Measurements from ENCODE around the gene CHTOP.

Gene CHTOP

GRCh38 chr1:153627715-153628626 lies 5.9 kb upstream of the CHTOP start, which contains the start of gene S100A1:
Gene S100A1, plus strand, starts transcription at chr1:153628434. Its CDS starts 2,088 bp downstream, at chr1:153630522.
- FAIRE-seq: no peak
- DNase-seq (ENCODE audit: insufficient read length): no peak
- TF ChIP-seq POLR2A (IDR thresholded peaks at IDR 0.05; ENCODE audit: low read depth, low read length): no peak
- no peak for TF ChIP-seq TAF1 (IDR thresholded peaks at IDR 0.05; ENCODE audit: borderline replicate concordance, low read depth, low read length)
- no peak for TF ChIP-seq POLR2AphosphoS5 (IDR thresholded peaks at IDR 0.05; ENCODE audit: low read depth, low read length)

- TF ChIP-seq POLR2A (IDR thresholded peaks at IDR 0.05; ENCODE audit: low read depth, low read length) (no peak), POLR2AphosphoS5 (IDR thresholded peaks at IDR 0.05; ENCODE audit: low read depth, low read length) (no peak), TAF1 (IDR thresholded peaks at IDR 0.05; ENCODE audit: borderline replicate concordance, low read depth, low read length) (no peak)
- DNase-seq (ENCODE audit: insufficient read length): no peak
- FAIRE-seq: no peak
These were observed 5.1 kb upstream of the CHTOP start for GRCh38 chr1:153628638-153629342.

GRCh38 chr1:153629343-153629665 lies 4.6 kb upstream of the CHTOP start:
- DNase-seq (ENCODE audit: insufficient read length) (no peak), FAIRE-seq (no peak)
- TF ChIP-seq POLR2AphosphoS5 (IDR thresholded peaks at IDR 0.05; ENCODE audit: low read depth, low read length): no peak
- no peak for TF ChIP-seq TAF1 (IDR thresholded peaks at IDR 0.05; ENCODE audit: borderline replicate concordance, low read depth, low read length)
- TF ChIP-seq POLR2A (IDR thresholded peaks at IDR 0.05; ENCODE audit: low read depth, low read length): no peak

GRCh38 chr1:153629971-153630370 lies 3.9 kb upstream of the CHTOP start:
- FAIRE-seq: no peak
- no peak for DNase-seq (ENCODE audit: insufficient read length)
- no peak for TF ChIP-seq POLR2AphosphoS5 (IDR thresholded peaks at IDR 0.05; ENCODE audit: low read depth, low read length)
- TF ChIP-seq POLR2A (IDR thresholded peaks at IDR 0.05; ENCODE audit: low read depth, low read length): no peak
- no peak for TF ChIP-seq TAF1 (IDR thresholded peaks at IDR 0.05; ENCODE audit: borderline replicate concordance, low read depth, low read length)

GRCh38 chr1:153630384-153630783 lies 3.5 kb upstream of the CHTOP start:
- no peak for FAIRE-seq
- no peak for DNase-seq (ENCODE audit: insufficient read length)
- TF ChIP-seq TAF1 (IDR thresholded peaks at IDR 0.05; ENCODE audit: borderline replicate concordance, low read depth, low read length) (no peak), POLR2A (IDR thresholded peaks at IDR 0.05; ENCODE audit: low read depth, low read length) (no peak), POLR2AphosphoS5 (IDR thresholded peaks at IDR 0.05; ENCODE audit: low read depth, low read length) (no peak)

GRCh38 chr1:153631047-153632022 lies 2.5 kb upstream of the CHTOP start:
- FAIRE-seq: no peak
- TF ChIP-seq TAF1 (IDR thresholded peaks at IDR 0.05; ENCODE audit: borderline replicate concordance, low read depth, low read length): no peak
- no peak for DNase-seq (ENCODE audit: insufficient read length)

- no peak for DNase-seq (ENCODE audit: insufficient read length)
- TF ChIP-seq POLR2AphosphoS5 (IDR thresholded peaks at IDR 0.05; ENCODE audit: low read depth, low read length) (no peak), POLR2A (IDR thresholded peaks at IDR 0.05; ENCODE audit: low read depth, low read length) (no peak), TAF1 (IDR thresholded peaks at IDR 0.05; ENCODE audit: borderline replicate concordance, low read depth, low read length) (no peak)
These were observed 609 bp upstream of the CHTOP start for GRCh38 chr1:153633161-153633753.

GRCh38 chr1:153635872-153636271 lies 2.0 kb downstream of the CHTOP start:
- no peak for FAIRE-seq
- TF ChIP-seq TAF1 (IDR thresholded peaks at IDR 0.05; ENCODE audit: borderline replicate concordance, low read depth, low read length): no peak
- no peak for TF ChIP-seq POLR2A (IDR thresholded peaks at IDR 0.05; ENCODE audit: low read depth, low read length)
- TF ChIP-seq POLR2AphosphoS5 (IDR thresholded peaks at IDR 0.05; ENCODE audit: low read depth, low read length): no peak
- no peak for DNase-seq (ENCODE audit: insufficient read length)

More at GRCh38 chr1:153633161-153633753, 609 bp upstream of the CHTOP start:
- FAIRE-seq: no peak

- FAIRE-seq: no peak
- TF ChIP-seq POLR2AphosphoS5 (IDR thresholded peaks at IDR 0.05; ENCODE audit: low read depth, low read length): no peak
- no peak for TF ChIP-seq POLR2A (IDR thresholded peaks at IDR 0.05; ENCODE audit: low read depth, low read length)
- TF ChIP-seq TAF1 (IDR thresholded peaks at IDR 0.05; ENCODE audit: borderline replicate concordance, low read depth, low read length): no peak
- DNase-seq (ENCODE audit: insufficient read length): no peak
These were observed 2.4 kb downstream of the CHTOP start for GRCh38 chr1:153636312-153636711.

GRCh38 chr1:153638261-153638660 lies 4.4 kb downstream of the CHTOP start:
- no peak for DNase-seq (ENCODE audit: insufficient read length)
- TF ChIP-seq POLR2AphosphoS5 (IDR thresholded peaks at IDR 0.05; ENCODE audit: low read depth, low read length): no peak
- no peak for TF ChIP-seq POLR2A (IDR thresholded peaks at IDR 0.05; ENCODE audit: low read depth, low read length)
- TF ChIP-seq TAF1 (IDR thresholded peaks at IDR 0.05; ENCODE audit: borderline replicate concordance, low read depth, low read length): no peak
- no peak for FAIRE-seq

Data from GM12892 (cell line).